Hematopoietic multipotent progenitor cell treated with erythropoietin and hydrocortisone succinate and interleukin-3 and kit ligand, for 6 days (in vitro differentiated cells): ENCODE measurements around the gene FHIT.
"Not testable (repeated sequence)": the region's sequence is repeated elsewhere in the genome, so short reads cannot be mapped to it uniquely, and the experiment has no call there.

Source experiments
- DNase-seq: peaks from one replicate; pipeline ENCODE4 v3.0.0-alpha.2; 2015

The FHIT gene

GRCh38 chr3:60598671-60599070 is 652.6 kb downstream of the FHIT start:
- no peak for DNase-seq

GRCh38 chr3:60594025-60594424 is 657.2 kb downstream of the FHIT start:
- peak; percentile 43 for DNase-seq

- no peak for DNase-seq
Observed at GRCh38 chr3:60591267-60591666, 660.0 kb downstream of the FHIT start.

- DNase-seq: no peak
Observed at GRCh38 chr3:60588806-60589205, 662.4 kb downstream of the FHIT start.

GRCh38 chr3:60585918-60586317 is 665.3 kb downstream of the FHIT start:
- DNase-seq: no peak

GRCh38 chr3:60584250-60584649 is 667.0 kb downstream of the FHIT start:
- no peak for DNase-seq

GRCh38 chr3:60582288-60582687 is 669.0 kb downstream of the FHIT start:
- DNase-seq: peak; percentile 27

- DNase-seq: no peak
Observed at GRCh38 chr3:60580809-60581208, 670.4 kb downstream of the FHIT start.

- DNase-seq: no peak
Observed at GRCh38 chr3:60579734-60580133, 671.5 kb downstream of the FHIT start.

- no peak for DNase-seq
Observed at GRCh38 chr3:60578936-60579335, 672.3 kb downstream of the FHIT start.

- no peak for DNase-seq
Observed at GRCh38 chr3:60577601-60578000, 673.7 kb downstream of the FHIT start.

- DNase-seq: no peak
Observed at GRCh38 chr3:60575718-60576272, 675.5 kb downstream of the FHIT start.

- DNase-seq: no peak
Observed at GRCh38 chr3:60574046-60574769, 677.0 kb downstream of the FHIT start.

GRCh38 chr3:60573494-60573893 is 677.8 kb downstream of the FHIT start:
- no peak for DNase-seq

GRCh38 chr3:60571511-60571910 is 679.7 kb downstream of the FHIT start:
- no peak for DNase-seq

- DNase-seq: no peak
Observed at GRCh38 chr3:60557122-60557521, 694.1 kb downstream of the FHIT start.

- DNase-seq: no peak
Observed at GRCh38 chr3:60555686-60556354, 695.4 kb downstream of the FHIT start.

GRCh38 chr3:60553144-60553543 is 698.1 kb downstream of the FHIT start:
- no peak for DNase-seq

GRCh38 chr3:60552581-60552980 is 698.7 kb downstream of the FHIT start:
- DNase-seq: no peak

GRCh38 chr3:60551455-60552209 is 699.6 kb downstream of the FHIT start:
- no peak for DNase-seq

GRCh38 chr3:60549863-60550262 is 701.4 kb downstream of the FHIT start:
- no peak for DNase-seq

- DNase-seq: no peak
Observed at GRCh38 chr3:60542995-60543394, 708.3 kb downstream of the FHIT start.

- not testable (repeated sequence) for DNase-seq
Observed at GRCh38 chr3:60539394-60539793, 711.9 kb downstream of the FHIT start.

- no peak for DNase-seq
Observed at GRCh38 chr3:60536420-60536819, 714.8 kb downstream of the FHIT start.
